Prostate gland (tissue), 2 donors: Measurements from ENCODE around the gene PERP.

Experiments used
- CTCF ChIP-seq, 4 experiments: fragments of 200-600 bp in 2 of 4; fragments of 450-650 bp in 2 of 4; sonication (generic) in 2 of 4; IDR thresholded peaks; 1 replicate in 3 of 4; 2 replicates in 1 of 4; pipeline ENCODE4 v1.5.1; 2016 to 2019; ENCODE audit warnings: antibody characterized with exemption in 4 of 4, mild to moderate bottlenecking in 2 of 4, moderate library complexity in 2 of 4
- POLR2A ChIP-seq: fragments of 450-650 bp; IDR thresholded peaks from one replicate; pipeline ENCODE4 v1.6.1; 2016; ENCODE audit warnings: antibody characterized with exemption, mild to moderate bottlenecking

- TF ChIP-seq POLR2A: no peak
- TF ChIP-seq CTCF (IDR thresholded peaks at IDR 0.05): no peak
These were observed 16.9 kb upstream of the PERP start for GRCh38 chr6:138124096-138124495.
